ENCODE data around the gene ADNP. TPM values are rescaled to one million over a fixed set of nuclear protein-coding genes. Genes with fewer than 3 reads are reported as not detected.

ADNP gene
- total and polyA plus RNA-seq, 10 of the 15 experiments (the other 5 are each of a cell fraction or from before 2014, with no cell fraction given) = 23.0 to 74.4 (median 34.9) TPM

DNA sequence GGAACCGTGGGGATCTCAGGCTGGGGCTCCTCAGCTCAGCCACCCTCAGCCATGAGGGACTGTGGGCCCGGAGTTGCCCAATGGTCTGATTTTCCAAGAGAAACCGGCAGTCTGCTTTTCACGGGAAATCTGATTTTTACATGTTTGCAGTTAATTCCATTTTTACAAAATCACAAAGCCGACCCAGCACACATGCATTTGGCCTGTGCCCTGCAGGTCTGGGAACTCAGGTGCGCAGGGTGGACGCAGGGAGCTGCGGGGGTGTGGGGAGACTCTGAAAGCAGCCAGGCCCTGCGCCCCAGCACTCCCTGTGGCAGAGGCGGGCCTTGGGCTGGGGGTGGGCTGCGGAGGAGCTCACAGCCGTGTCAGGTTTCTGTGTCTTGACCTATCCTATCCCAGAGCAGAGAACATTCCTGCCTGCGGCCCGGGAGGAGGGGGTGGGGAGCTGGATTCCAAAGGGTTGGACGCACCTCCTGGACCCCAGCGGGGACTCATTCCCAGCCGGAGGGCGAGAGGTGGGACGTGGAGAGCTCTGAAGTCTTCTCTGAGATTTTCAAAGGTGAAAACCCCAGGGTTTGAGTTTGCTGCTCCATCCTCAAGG is 60.6 kb downstream of the ADNP start (continued):
- TF ChIP-seq, protein P1, sequence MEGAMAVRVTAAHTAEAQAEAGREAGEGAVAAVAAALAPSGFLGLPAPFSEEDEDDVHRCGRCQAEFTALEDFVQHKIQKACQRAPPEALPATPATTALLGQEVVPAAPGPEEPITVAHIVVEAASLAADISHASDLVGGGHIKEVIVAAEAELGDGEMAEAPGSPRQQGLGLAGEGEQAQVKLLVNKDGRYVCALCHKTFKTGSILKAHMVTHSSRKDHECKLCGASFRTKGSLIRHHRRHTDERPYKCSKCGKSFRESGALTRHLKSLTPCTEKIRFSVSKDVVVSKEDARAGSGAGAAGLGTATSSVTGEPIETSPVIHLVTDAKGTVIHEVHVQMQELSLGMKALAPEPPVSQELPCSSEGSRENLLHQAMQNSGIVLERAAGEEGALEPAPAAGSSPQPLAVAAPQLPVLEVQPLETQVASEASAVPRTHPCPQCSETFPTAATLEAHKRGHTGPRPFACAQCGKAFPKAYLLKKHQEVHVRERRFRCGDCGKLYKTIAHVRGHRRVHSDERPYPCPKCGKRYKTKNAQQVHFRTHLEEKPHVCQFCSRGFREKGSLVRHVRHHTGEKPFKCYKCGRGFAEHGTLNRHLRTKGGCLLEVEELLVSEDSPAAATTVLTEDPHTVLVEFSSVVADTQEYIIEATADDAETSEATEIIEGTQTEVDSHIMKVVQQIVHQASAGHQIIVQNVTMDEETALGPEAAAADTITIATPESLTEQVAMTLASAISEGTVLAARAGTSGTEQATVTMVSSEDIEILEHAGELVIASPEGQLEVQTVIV (IDR thresholded peaks at IDR 0.05; ENCODE audit: borderline replicate concordance, partially characterized antibody) = no peak
- TF ChIP-seq YBX1 (IDR thresholded peaks at IDR 0.05) = no peak
- no peak for TF ChIP-seq MYC (IDR thresholded peaks at IDR 0.05; ENCODE audit: insufficient read depth, insufficient read length, insufficient replicate concordance, low read length, severe bottlenecking)
- TF ChIP-seq, protein P2, sequence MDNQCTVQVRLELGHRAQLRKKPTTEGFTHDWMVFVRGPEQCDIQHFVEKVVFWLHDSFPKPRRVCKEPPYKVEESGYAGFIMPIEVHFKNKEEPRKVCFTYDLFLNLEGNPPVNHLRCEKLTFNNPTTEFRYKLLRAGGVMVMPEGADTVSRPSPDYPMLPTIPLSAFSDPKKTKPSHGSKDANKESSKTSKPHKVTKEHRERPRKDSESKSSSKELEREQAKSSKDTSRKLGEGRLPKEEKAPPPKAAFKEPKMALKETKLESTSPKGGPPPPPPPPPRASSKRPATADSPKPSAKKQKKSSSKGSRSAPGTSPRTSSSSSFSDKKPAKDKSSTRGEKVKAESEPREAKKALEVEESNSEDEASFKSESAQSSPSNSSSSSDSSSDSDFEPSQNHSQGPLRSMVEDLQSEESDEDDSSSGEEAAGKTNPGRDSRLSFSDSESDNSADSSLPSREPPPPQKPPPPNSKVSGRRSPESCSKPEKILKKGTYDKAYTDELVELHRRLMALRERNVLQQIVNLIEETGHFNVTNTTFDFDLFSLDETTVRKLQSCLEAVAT (IDR thresholded peaks at IDR 0.05) = no peak

DNA sequence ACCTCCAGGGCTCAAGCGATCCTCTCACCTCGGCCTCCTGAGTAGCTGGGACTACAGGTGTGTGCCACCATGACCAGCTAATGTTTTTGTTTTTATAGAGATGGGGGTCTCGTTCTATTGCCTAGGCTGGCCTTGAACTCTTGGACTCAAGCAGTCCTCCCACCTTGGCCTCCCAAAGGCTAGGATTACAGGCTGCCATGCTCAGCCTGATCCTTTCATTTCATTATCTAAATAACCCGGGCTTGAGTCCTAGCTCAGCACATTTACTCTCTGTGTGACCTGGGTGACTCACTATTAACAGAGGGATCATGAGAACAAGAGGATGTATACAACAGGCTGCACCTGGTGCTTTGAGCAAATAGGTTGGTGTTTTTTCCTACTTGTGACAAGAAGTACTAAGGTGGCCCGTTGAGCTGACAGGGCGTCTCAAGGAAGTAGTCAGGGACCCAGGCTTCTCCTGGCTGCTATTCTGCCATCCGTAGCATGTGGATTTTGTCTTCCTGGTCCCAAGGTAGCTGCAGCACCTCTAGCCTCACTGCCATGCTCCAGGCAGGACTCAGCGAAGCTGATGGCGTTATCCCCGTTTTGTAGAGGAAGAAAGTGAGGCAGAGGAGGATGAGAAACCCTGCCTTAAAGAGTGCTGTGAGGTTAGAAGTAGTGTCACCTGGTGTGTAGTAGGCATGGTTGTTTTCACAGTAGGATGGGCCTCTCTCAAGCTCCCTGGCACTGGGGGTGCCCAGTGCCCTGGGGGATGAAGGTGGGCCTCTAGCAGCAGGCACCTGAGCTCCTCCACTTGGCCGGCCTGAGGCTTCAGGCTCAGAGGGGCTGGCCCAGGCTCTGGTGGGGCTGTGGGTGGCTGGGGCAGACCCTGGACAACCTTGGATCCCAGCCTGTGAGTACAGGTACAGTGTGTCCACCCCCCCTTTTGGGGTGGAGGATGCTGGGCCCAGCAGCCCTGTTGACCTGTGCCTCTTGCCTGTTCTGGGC is 62.4 kb downstream of the ADNP start:
- Histone ChIP-seq H3K27me3 (replicated peaks in 1 of 2; ENCODE audit: control insufficient read depth in 2 of 2, insufficient read depth in 2 of 2, low read length in 1 of 2) (no peaks in the 10 kb centered on the region), H3K4me2 (ENCODE audit: control insufficient read depth, insufficient read depth) (no peak overlapping the region), H3K9me3 (replicated peaks; ENCODE audit: control insufficient read depth, insufficient read depth, low read length) (no peaks in the 10 kb centered on the region), H4K20me1 (ENCODE audit: control insufficient read depth, insufficient read depth) (no peaks in the 10 kb centered on the region), H3K9ac (ENCODE audit: control insufficient read depth, insufficient read depth, low read length) (no peak overlapping the region), H3K27ac (ENCODE audit: control insufficient read depth, insufficient read depth) (no peak overlapping the region), H3K79me2 (ENCODE audit: control insufficient read depth, insufficient read depth, low read length) (no peaks in the 10 kb centered on the region; the same call in 1 of the 2 replicates), H3K4me1 (ENCODE audit: control insufficient read depth, insufficient read depth, low read length) (no peaks in the 10 kb centered on the region), H2AFZ (ENCODE audit: control insufficient read depth, low read depth, low read length) (no peak overlapping the region), H3K4me3 (no peak overlapping the region), H3K36me3 (ENCODE audit: control insufficient read depth in 2 of 2, insufficient read depth in 2 of 2, low read length in 1 of 2) (peaks cover 2 to 4% of the 10 kb centered on the region in 2 experiments; a peak in 1 of 4 replicates)
- in situ Hi-C loops (cut with MboI) (no loop called here), intact Hi-C loops (cut with micrococcal nuclease; ENCODE audit: unreplicated experiment) (no loop called here)
- ATAC-seq (no peak), FAIRE-seq (no peak), DNase-seq (ENCODE audit: low read depth, low spot score) (no peak)
- TF ChIP-seq MXI1 (IDR thresholded peaks at IDR 0.05; ENCODE audit: low read depth, low read length) = no peak
- no peak for TF ChIP-seq BRCA1 (IDR thresholded peaks at IDR 0.05; ENCODE audit: low read depth, low read length)
- TF ChIP-seq, protein P3, sequence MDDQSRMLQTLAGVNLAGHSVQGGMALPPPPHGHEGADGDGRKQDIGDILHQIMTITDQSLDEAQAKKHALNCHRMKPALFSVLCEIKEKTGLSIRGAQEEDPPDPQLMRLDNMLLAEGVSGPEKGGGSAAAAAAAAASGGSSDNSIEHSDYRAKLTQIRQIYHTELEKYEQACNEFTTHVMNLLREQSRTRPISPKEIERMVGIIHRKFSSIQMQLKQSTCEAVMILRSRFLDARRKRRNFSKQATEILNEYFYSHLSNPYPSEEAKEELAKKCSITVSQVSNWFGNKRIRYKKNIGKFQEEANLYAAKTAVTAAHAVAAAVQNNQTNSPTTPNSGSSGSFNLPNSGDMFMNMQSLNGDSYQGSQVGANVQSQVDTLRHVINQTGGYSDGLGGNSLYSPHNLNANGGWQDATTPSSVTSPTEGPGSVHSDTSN (IDR thresholded peaks at IDR 0.05; ENCODE audit: insufficient replicate concordance, low read depth, low read length) = no peak
- no peak for TF ChIP-seq POLR2AphosphoS2 (IDR thresholded peaks at IDR 0.05; ENCODE audit: low read depth, low read length)
- ChIA-PET POLR2A (no interaction called here), CTCF (interaction anchor here (0.7 kb wide), 1 partner anchor 55 kb away, joined by 3 read pairs; no protein-coding TSS in a partner anchor), SMC1A (ENCODE audit: uncharacterized antibody, unreplicated experiment) (interaction anchor here (1.3 kb wide), 1 partner anchor 60 kb away, joined by 4 read pairs; no protein-coding TSS in a partner anchor), RAD21 (ENCODE audit: unreplicated experiment) (no interaction called here)
- 84% methylated on average over 11 of the region's 11 CpGs for WGBS (ENCODE audit: insufficient coverage, insufficient replicate concordance, low lambda C conversion rate, missing lambda C conversion rate)
- BruUV-seq (replicated peaks) = no TSS peak

Data from GM12878 (cell line).